ENCODE data around the gene SPEM2.

The SPEM2 gene

GRCh38 chr17:7437950-7438614 lies 12.7 kb downstream of the SPEM2 start:
- peaks cover 52% of the 10 kb centered on the region for H3K4me1 Mint-ChIP-seq
- H3K36me3 Mint-ChIP-seq = peaks cover 26% of the 10 kb centered on the region
- peak; percentile 84 for DNase-seq
- peak overlapping the region; percentile 87 for H3K4me3 Mint-ChIP-seq
- no peaks in the 10 kb centered on the region for H3K9me3 Mint-ChIP-seq
- CTCF ChIA-PET = interaction anchor here (1.2 to 4.3 kb wide), 3 partner anchors 40 to 122 kb away, joined by 3 to 56 read pairs (median 8); partner anchors contain the start of gene TMEM95
- H3K27ac Mint-ChIP-seq = peak overlapping the region; percentile 90
- peaks cover 55% of the 10 kb centered on the region for H3K27me3 Mint-ChIP-seq

GRCh38 chr17:7438656-7439460 lies 13.4 kb downstream of the SPEM2 start:
- H3K27ac Mint-ChIP-seq = no peak overlapping the region
- H3K9me3 Mint-ChIP-seq = no peaks in the 10 kb centered on the region
- CTCF ChIA-PET = interaction anchor here (1.2 to 4.3 kb wide), 4 partner anchors 39 to 122 kb away, joined by 3 to 56 read pairs (median 7); partner anchors contain the start of gene TMEM95
- H3K27me3 Mint-ChIP-seq = peaks cover 63% of the 10 kb centered on the region
- peak overlapping the region; percentile 87 for H3K4me3 Mint-ChIP-seq
- DNase-seq = no peak
- peaks cover 31% of the 10 kb centered on the region for H3K36me3 Mint-ChIP-seq
- H3K4me1 Mint-ChIP-seq = peaks cover 52% of the 10 kb centered on the region

- CTCF ChIA-PET = interaction anchor here (1.2 to 2.8 kb wide), 5 partner anchors 12 to 121 kb away, joined by 3 to 12 read pairs (median 6); partner anchors contain the start of gene TMEM256
- peak; percentile 33 for DNase-seq
- peaks cover 54% of the 10 kb centered on the region for H3K4me1 Mint-ChIP-seq
- H3K4me3 Mint-ChIP-seq = peak within 1 kb of the TSS; percentile 87
- H3K27me3 Mint-ChIP-seq = peaks cover 71% of the 10 kb centered on the region
- H3K27ac Mint-ChIP-seq = no peak within 1 kb of the TSS
- H3K36me3 Mint-ChIP-seq = peaks cover 33% of the 10 kb centered on the region
- H3K9me3 Mint-ChIP-seq = no peaks in the 10 kb centered on the region
Observed at GRCh38 chr17:7439462-7440112, 14.2 kb downstream of the SPEM2 start, which contains the start of gene FGF11. FGF11 (plus strand) TSS chr17:7439512; CDS start chr17:7439621, 109 bp downstream.

DNA sequence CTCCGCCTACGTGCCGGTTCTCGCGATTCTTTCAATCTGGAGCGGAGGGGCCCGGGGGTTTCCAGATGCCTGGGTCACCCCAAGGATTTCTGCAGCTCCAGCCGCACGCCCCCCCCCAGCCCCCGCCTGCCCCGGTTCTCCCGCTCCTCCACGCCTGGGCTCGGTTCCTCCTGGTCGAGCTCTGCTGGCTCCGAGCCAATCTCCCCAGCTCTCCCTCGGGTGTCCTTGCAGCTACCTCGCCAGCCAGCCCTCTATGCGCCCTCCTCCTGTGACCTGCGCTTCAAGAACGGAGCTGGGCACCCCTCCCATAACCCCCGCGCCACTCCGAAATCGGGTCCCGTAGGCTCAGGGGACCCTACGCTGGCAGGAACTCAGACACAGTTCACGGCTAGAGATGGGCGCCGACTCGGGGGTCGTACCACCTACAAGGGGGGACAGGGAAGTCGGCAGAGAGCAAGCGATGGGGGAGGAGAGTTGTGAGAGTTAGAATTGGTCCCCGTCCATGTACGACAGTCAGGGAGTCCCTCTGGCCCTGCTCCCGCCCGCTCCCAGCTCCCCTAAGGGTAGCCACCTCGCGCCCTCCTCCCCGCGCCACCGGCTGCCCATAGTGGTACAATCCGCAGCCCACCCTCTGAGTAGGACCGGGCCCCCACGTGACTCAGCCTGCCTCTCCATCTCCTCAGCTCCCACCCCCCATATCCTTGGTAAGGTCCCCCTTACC lies 14.9 kb downstream of the SPEM2 start:
- Mint-ChIP-seq H3K27ac (no peak overlapping the region), H3K9me3 (no peaks in the 10 kb centered on the region), H3K27me3 (peaks cover 77% of the 10 kb centered on the region), H3K36me3 (peaks cover 33% of the 10 kb centered on the region), H3K4me3 (peak overlapping the region; percentile 87), H3K4me1 (peaks cover 55% of the 10 kb centered on the region)
- CTCF ChIA-PET = interaction anchor here (1.0 to 2.8 kb wide), 6 partner anchors 11 to 120 kb away, joined by 3 to 12 read pairs (median 4); partner anchors contain the start of gene TMEM256
- DNase-seq = peak; percentile 64

- peak overlapping the region; percentile 87 for H3K4me3 Mint-ChIP-seq
- peaks cover 37% of the 10 kb centered on the region for H3K36me3 Mint-ChIP-seq
- no peak overlapping the region for H3K27ac Mint-ChIP-seq
- no peaks in the 10 kb centered on the region for H3K9me3 Mint-ChIP-seq
- peaks cover 57% of the 10 kb centered on the region for H3K4me1 Mint-ChIP-seq
- CTCF ChIA-PET = interaction anchor here (1.0 to 2.8 kb wide), 5 partner anchors 74 to 246 kb away, joined by 3 to 12 read pairs (median 4); partner anchors contain the start of gene TP53
- peaks cover 83% of the 10 kb centered on the region for H3K27me3 Mint-ChIP-seq
- no peak for DNase-seq
Observed at GRCh38 chr17:7440834-7441195, 15.4 kb downstream of the SPEM2 start.

- DNase-seq = no peak
- Mint-ChIP-seq H3K4me3 (no peak overlapping the region), H3K27me3 (peaks cover 87% of the 10 kb centered on the region), H3K36me3 (peaks cover 34% of the 10 kb centered on the region), H3K4me1 (peaks cover 57% of the 10 kb centered on the region), H3K9me3 (no peaks in the 10 kb centered on the region), H3K27ac (no peak overlapping the region)
- CTCF ChIA-PET = interaction anchor here (1.0 to 2.8 kb wide), 5 partner anchors 73 to 246 kb away, joined by 3 to 12 read pairs (median 4); partner anchors contain the start of gene TP53
Observed at GRCh38 chr17:7441266-7441665, 15.8 kb downstream of the SPEM2 start.

DNA sequence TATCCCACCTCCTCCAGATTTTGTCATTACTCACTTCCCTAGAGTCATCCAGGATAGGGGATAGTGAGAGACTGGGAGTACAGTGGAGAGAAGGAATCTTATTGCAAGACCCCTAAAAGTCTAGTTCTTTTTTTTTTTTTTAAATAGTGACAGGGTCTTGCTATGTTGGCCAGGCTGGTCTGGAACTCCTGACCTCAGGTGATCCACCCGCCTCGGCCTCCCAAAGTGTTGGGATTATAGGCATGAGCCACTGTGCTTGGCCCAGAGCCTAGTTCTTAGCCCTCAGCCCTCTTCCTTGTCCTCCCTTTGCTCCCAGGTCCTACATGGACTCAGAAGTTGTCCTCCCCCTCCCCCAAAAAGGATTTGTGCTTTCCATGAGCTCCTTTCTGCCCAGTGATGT lies 16.7 kb downstream of the SPEM2 start:
- Mint-ChIP-seq H3K36me3 (peaks cover 35% of the 10 kb centered on the region), H3K27me3 (peaks cover 96% of the 10 kb centered on the region), H3K9me3 (no peaks in the 10 kb centered on the region), H3K4me1 (peaks cover 51% of the 10 kb centered on the region), H3K4me3 (no peak overlapping the region), H3K27ac (no peak overlapping the region)
- no peak for DNase-seq
- CTCF ChIA-PET = interaction anchor here (1.0 to 2.8 kb wide), 2 partner anchors 86 to 119 kb away, joined by 3 to 12 read pairs; no protein-coding TSS in a partner anchor

GRCh38 chr17:7443499-7444485 lies 18.4 kb downstream of the SPEM2 start:
- no peaks in the 10 kb centered on the region for H3K9me3 Mint-ChIP-seq
- H3K4me3 Mint-ChIP-seq = peak overlapping the region; percentile 8
- CTCF ChIA-PET = interaction anchor here (0.6 to 1.4 kb wide), 6 partner anchors 8 to 117 kb away, joined by 3 to 5 read pairs (median 4); no protein-coding TSS in a partner anchor

DNA sequence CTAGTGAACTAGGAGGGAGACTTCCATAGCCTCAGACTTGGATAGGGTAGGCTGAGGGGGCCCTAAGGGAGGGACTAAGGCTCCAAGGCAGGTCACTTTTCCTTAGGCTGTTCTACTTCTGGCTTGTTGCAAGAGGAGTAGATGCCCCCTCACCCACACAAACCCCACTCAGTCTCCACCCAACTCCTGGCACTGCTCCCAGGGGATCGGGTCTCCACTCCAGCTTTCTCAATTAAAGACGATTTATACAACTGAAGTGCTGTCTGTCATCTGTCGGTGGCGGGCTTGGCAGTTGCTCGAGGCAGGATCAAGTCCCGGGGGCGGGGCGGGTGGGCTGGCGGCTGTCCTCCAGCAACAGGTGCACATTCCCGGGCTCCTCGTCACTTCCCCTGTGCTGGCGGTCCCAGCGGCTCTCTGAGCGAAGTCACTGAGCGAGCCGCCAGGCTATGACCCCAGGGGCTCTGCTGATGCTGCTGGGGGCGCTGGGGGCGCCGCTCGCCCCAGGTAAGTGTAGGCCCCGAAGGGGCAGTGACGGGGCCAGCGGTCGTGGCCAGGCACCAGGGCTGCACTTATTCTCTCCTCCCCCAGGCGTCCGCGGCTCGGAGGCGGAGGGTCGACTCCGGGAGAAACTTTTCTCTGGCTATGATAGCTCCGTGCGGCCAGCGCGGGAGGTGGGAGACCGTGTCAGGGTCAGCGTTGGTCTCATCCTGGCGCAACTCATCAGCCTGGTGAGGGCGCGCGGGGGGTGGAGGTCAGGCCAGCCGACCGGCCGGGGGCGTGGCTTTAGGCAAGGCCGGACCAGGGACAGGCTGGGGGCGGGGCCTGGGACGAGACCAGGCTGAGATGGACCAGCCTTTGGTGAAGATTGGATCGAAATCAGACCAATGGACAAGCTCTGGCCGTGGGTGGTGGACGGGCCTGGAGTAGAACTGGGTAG lies 19.5 kb downstream of the SPEM2 start, which contains the start of gene CHRNB1:
Gene CHRNB1 (plus strand): TSS at position 380 of the 937 bp plus-strand sequence. CDS start 67 bp downstream, at position 447.
- peak; percentile 39 for DNase-seq
- H3K27ac Mint-ChIP-seq = peak within 1 kb of the TSS; percentile 44
- H3K27me3 Mint-ChIP-seq = peaks cover 91% of the 10 kb centered on the region
- CTCF ChIA-PET = interaction anchor here (0.8 to 1.4 kb wide), 4 partner anchors 8 to 89 kb away, joined by 3 to 5 read pairs (median 4); no protein-coding TSS in a partner anchor
- peaks cover 35% of the 10 kb centered on the region for H3K4me1 Mint-ChIP-seq
- peak within 1 kb of the TSS; percentile 68 for H3K4me3 Mint-ChIP-seq
- H3K9me3 Mint-ChIP-seq = no peaks in the 10 kb centered on the region
- H3K36me3 Mint-ChIP-seq = peaks cover 32% of the 10 kb centered on the region

More at GRCh38 chr17:7443499-7444485, 18.4 kb downstream of the SPEM2 start:
- peaks cover 100% of the 10 kb centered on the region for H3K27me3 Mint-ChIP-seq
- no peak for DNase-seq
- peaks cover 32% of the 10 kb centered on the region for H3K36me3 Mint-ChIP-seq
- peaks cover 40% of the 10 kb centered on the region for H3K4me1 Mint-ChIP-seq
- no peak overlapping the region for H3K27ac Mint-ChIP-seq

DNA sequence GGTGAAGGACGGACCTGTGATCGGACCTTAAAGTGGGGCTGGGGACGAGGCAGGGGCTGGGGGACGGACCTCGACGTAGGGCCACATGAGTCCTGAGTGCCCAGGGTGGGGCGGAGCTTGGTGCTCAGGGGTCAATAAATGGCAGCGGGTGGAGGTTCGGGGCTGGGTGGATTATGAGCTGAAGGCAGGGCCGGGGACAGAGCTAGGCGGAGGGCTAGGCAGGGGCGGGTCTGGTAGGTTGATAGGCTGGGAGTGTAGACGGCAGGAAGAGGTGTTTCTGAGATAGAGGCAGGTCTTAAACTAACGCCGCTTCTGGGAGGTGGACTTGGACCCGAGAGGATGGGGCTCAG lies 20.2 kb downstream of the SPEM2 start:
- Mint-ChIP-seq H3K27ac (peak overlapping the region; percentile 44), H3K27me3 (peaks cover 85% of the 10 kb centered on the region), H3K4me3 (peak overlapping the region; percentile 68), H3K36me3 (peaks cover 29% of the 10 kb centered on the region), H3K9me3 (no peaks in the 10 kb centered on the region), H3K4me1 (peaks cover 29% of the 10 kb centered on the region)
- CTCF ChIA-PET = interaction anchor here (0.7 to 1.0 kb wide), 3 partner anchors 8 to 244 kb away, joined by 3 read pairs; no protein-coding TSS in a partner anchor
- DNase-seq = peak; percentile 68

- H3K4me1 Mint-ChIP-seq = peaks cover 35% of the 10 kb centered on the region
- no peaks in the 10 kb centered on the region for H3K9me3 Mint-ChIP-seq
- DNase-seq = no peak
- no peak overlapping the region for H3K4me3 Mint-ChIP-seq
- CTCF ChIA-PET = no interaction called here
- peaks cover 26% of the 10 kb centered on the region for H3K36me3 Mint-ChIP-seq
- H3K27me3 Mint-ChIP-seq = peaks cover 56% of the 10 kb centered on the region
- H3K27ac Mint-ChIP-seq = no peak overlapping the region
Observed at GRCh38 chr17:7448461-7448860, 23.0 kb downstream of the SPEM2 start.
